B cell (primary cell): ENCODE data around the gene MMS22L. TPM values are rescaled to one million over a fixed set of nuclear protein-coding genes. Genes with fewer than 3 reads are reported as not detected.

Experiments used
- ATAC-seq: fragments of 200-7000 bp; cut with Tn5 transposase; one replicate; pipeline ENCODE4 v1.10.0; 2021; ENCODE audit warnings: low read depth, mild to moderate bottlenecking, moderate number of reproducible peaks, moderate library complexity
- CTCF ChIA-PET: fragments of 350-600 bp; sonication (Branson Sonifier 250); formaldehyde crosslinking; loops from one replicate; lab custom pipeline; 2021; ENCODE audit warnings: antibody characterized with exemption, inconsistent platforms; lab: Charles Lee
- POLR2A ChIA-PET: fragments of 350-600 bp; sonication (Branson Sonifier 250); formaldehyde crosslinking; loops from one replicate; lab custom pipeline; 2021; ENCODE audit warnings: antibody characterized with exemption; lab: Charles Lee
- DNase-seq: peaks from one replicate; pipeline ENCODE4 v3.0.0; 2013
- H2AFZ ChIP-seq: 2 replicates; pipeline ENCODE4 v1.6.1; 2012; ENCODE audit warnings: mild to moderate bottlenecking, low read depth, low read length; ENCODE audit not compliant: insufficient read depth, poor library complexity, severe bottlenecking
- H3K27ac ChIP-seq, 2 donors: 1 replicate in 1 of 2; 2 replicates in 1 of 2; pipeline ENCODE4 v1.5.1; 2012 to 2013; ENCODE audit warnings: low read length in 2 of 2, mild to moderate bottlenecking in 2 of 2, moderate library complexity in 1 of 2
- H3K27me3 ChIP-seq, 4 experiments: fragments of 200-600 bp in 1 of 4; sonication (generic) in 1 of 4; replicated peaks in 1 of 4; 1 replicate in 2 of 4; 2 replicates in 2 of 4; pipeline versions ENCODE4 v1.6.1 to v1.7.0; 2013 to 2016; ENCODE audit warnings: low read length in 3 of 4, mild to moderate bottlenecking in 2 of 4, mixed read lengths in 1 of 4, moderate library complexity in 1 of 4; ENCODE audit not compliant: insufficient read depth in 4 of 4, control insufficient read depth in 3 of 4; ENCODE audit errors: control extremely low read depth in 1 of 4
- H3K36me3 ChIP-seq, 2 experiments: replicated peaks in 1 of 2; 1 replicate in 1 of 2; 2 replicates in 1 of 2; pipeline versions ENCODE4 v1.6.1 to v1.7.1; 2013; ENCODE audit warnings: low read length in 1 of 2; ENCODE audit not compliant: insufficient read depth in 2 of 2, control insufficient read depth in 1 of 2; ENCODE audit errors: control extremely low read depth in 1 of 2, extremely low read depth in 1 of 2
- H3K4me1 ChIP-seq, 2 donors: fragments of 200-600 bp in 1 of 2; sonication (generic) in 1 of 2; 1 replicate in 1 of 2; 2 replicates in 1 of 2; pipeline versions ENCODE4 v1.5.1 to v1.6.1; 2013 to 2017; ENCODE audit warnings: low read length in 2 of 2; ENCODE audit not compliant: control insufficient read depth in 2 of 2, insufficient read depth in 2 of 2
- H3K4me2 ChIP-seq: replicated peaks from 2 replicates; pipeline ENCODE3; 2012; ENCODE audit warnings: mild to moderate bottlenecking, low read depth, low read length; ENCODE audit not compliant: poor library complexity, severe bottlenecking
- H3K4me3 ChIP-seq, 5 experiments: fragments of 200-600 bp in 1 of 5; sonication (generic) in 1 of 5; 1 replicate in 3 of 5; 2 replicates in 2 of 5; pipeline versions ENCODE4 v1.5.1 to v1.7.0; 2011 to 2016; ENCODE audit warnings: low read length in 4 of 5, mild to moderate bottlenecking in 4 of 5, low read depth in 2 of 5, control low read depth in 1 of 5, moderate library complexity in 1 of 5; ENCODE audit not compliant: insufficient read depth in 1 of 5; ENCODE audit errors: control extremely low read depth in 1 of 5, extremely low read depth in 1 of 5
- H3K79me2 ChIP-seq: fragments of 200-600 bp; sonication (generic); one replicate; pipeline ENCODE4 v1.6.0; 2016; ENCODE audit warnings: low read length; ENCODE audit not compliant: control insufficient read depth, insufficient read depth
- H3K9ac ChIP-seq: fragments of 200-600 bp; sonication (generic); 2 replicates; pipeline ENCODE4 v1.6.1; 2017; ENCODE audit warnings: mild to moderate bottlenecking, low read length, moderate library complexity
- H3K9me3 ChIP-seq, 3 donors: one replicate each; pipeline versions ENCODE4 v1.6.1 to v1.7.1; 2013; ENCODE audit warnings: low read length in 2 of 3; ENCODE audit not compliant: control insufficient read depth in 2 of 3, insufficient read depth in 1 of 3; ENCODE audit errors: control extremely low read depth in 1 of 3
- H4K20me1 ChIP-seq: 2 replicates; pipeline ENCODE4 v1.6.0; 2012; ENCODE audit warnings: mild to moderate bottlenecking, low read length; ENCODE audit not compliant: insufficient read depth, control insufficient read depth, poor library complexity, severe bottlenecking
- H3K27ac Mint-ChIP-seq: one replicate; pipeline ENCODE4 v1.8.0; 2021; ENCODE audit warnings: mixed read lengths
- H3K27me3 Mint-ChIP-seq: one replicate; pipeline ENCODE4 v1.8.0; 2021; ENCODE audit warnings: mixed read lengths
- H3K4me1 Mint-ChIP-seq: one replicate; pipeline ENCODE4 v1.8.0; 2021; ENCODE audit warnings: mixed read lengths
- H3K4me3 Mint-ChIP-seq: one replicate; pipeline ENCODE4 v1.8.0; 2021; ENCODE audit warnings: mixed read lengths
- H3K9me3 Mint-ChIP-seq: one replicate; pipeline ENCODE4 v1.8.0; 2022; ENCODE audit warnings: mixed read lengths; ENCODE audit not compliant: insufficient read depth
- EZH2 ChIP-seq: IDR thresholded peaks from 2 replicates; pipeline ENCODE4 v1.6.1; 2012; ENCODE audit warnings: borderline replicate concordance, low read depth, mild to moderate bottlenecking, moderate library complexity, low read length; ENCODE audit not compliant: insufficient read depth, poor library complexity, severe bottlenecking
- WGBS: methylation state at CpG from one replicate; pipeline ENCODE4 v1.1.5; 2013; ENCODE audit warnings: missing lambda C conversion rate; ENCODE audit not compliant: insufficient coverage; 5-methylcytosine and 5-hydroxymethylcytosine counted together
- intact Hi-C: fragments of 100-400 bp; cut with micrococcal nuclease; formaldehyde crosslinking; loops from one replicate; pipeline ENCODE4 v1.10.0; 2022
- polyA plus RNA-seq: library from polyadenylated mRNA; depleted of rRNA; stranded (reverse); fragments of >200 nt; gene quantifications from 2 replicates; pipeline ENCODE4 v1.2.3, GENCODE V29; 2012
- total RNA-seq, 2 donors: library from RNA; stranded (reverse); fragments of 120-200 nt in 1 of 2; gene quantifications; 1 replicate in 1 of 2; 2 replicates in 1 of 2; pipeline versions ENCODE4 v1.2.3 to v1.2.4, GENCODE V29; 2013 to 2022
- TF ChIP-seq, protein P1 (sequence below): fragments of 200-600 bp; IDR thresholded peaks from one replicate; pipeline ENCODE4 v1.8.0; 2022; ENCODE audit warnings: antibody characterized with exemption, mild to moderate bottlenecking

The MMS22L gene
- total and polyA plus RNA-seq, 2 donors (not counting 1 experiment from before 2014, with no cell fraction given), result 3.2 to 20.5 TPM

DNA sequence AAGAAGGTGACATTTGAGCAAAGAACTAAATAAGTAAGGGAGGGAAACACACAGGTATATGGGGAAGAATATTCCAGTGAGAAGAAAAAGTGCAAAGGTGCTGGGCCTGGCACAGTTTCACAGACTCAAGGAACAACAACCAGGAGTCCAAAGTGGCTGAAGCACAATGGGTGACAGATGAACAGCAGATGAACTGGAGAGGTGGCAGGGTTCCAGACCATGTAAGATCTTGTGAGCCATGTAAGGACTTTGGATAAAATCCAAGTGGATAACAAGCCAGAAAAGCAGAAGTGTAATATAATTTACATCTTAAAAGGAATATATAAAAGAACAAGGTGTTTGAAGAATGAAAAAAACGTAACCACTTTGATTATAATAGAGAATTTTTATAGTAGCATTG is 87.9 kb downstream of the MMS22L start:
- Histone ChIP-seq H3K27me3 (no peaks in the 10 kb centered on the region), H2AFZ (no peak overlapping the region), H3K27ac (no peak overlapping the region), H3K4me2 (no peak overlapping the region), H3K9me3 (no peaks in the 10 kb centered on the region), H3K36me3 (no peaks in the 10 kb centered on the region), H3K9ac (no peak overlapping the region), H3K4me3 (no peak overlapping the region), H3K4me1 (no peaks in the 10 kb centered on the region), H4K20me1 (no peaks in the 10 kb centered on the region), H3K79me2 (no peaks in the 10 kb centered on the region)
- H3K27me3 Mint-ChIP-seq, result no peaks in the 10 kb centered on the region
- no peaks in the 10 kb centered on the region for H3K9me3 Mint-ChIP-seq
- no peak overlapping the region for H3K4me3 Mint-ChIP-seq
- TF ChIP-seq EZH2, result no peak
- TF ChIP-seq, protein P1, sequence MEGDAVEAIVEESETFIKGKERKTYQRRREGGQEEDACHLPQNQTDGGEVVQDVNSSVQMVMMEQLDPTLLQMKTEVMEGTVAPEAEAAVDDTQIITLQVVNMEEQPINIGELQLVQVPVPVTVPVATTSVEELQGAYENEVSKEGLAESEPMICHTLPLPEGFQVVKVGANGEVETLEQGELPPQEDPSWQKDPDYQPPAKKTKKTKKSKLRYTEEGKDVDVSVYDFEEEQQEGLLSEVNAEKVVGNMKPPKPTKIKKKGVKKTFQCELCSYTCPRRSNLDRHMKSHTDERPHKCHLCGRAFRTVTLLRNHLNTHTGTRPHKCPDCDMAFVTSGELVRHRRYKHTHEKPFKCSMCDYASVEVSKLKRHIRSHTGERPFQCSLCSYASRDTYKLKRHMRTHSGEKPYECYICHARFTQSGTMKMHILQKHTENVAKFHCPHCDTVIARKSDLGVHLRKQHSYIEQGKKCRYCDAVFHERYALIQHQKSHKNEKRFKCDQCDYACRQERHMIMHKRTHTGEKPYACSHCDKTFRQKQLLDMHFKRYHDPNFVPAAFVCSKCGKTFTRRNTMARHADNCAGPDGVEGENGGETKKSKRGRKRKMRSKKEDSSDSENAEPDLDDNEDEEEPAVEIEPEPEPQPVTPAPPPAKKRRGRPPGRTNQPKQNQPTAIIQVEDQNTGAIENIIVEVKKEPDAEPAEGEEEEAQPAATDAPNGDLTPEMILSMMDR, result no peak
- no peak for ATAC-seq
- CTCF ChIA-PET, result no interaction called here
- WGBS, result no CpG with 5 or more reads among the region's 1 CpG
- H3K27ac Mint-ChIP-seq, result no peak overlapping the region
- no peak for DNase-seq
- intact Hi-C loops, result no loop called here
- H3K4me1 Mint-ChIP-seq, result no peaks in the 10 kb centered on the region
- POLR2A ChIA-PET, result no interaction called here

DNA sequence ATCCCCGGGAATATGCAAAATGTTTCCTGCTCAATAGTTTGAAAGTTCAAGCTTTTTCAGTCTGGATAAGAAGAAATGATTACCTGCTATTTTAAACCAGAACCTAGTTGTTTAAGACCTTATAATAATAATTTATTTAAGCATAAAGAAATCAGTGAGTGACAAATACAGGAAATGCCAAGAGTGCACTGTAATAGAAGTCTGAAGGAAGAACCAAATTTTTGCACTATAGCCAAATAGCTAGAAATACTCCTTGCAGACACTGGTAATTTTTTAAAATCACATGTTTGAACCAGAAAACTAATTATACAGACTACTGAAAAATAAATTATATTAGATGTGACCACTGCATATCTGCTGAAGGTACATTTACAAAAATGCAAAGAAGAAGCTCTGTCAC is 93.2 kb downstream of the MMS22L start:
- Histone ChIP-seq H3K4me3 (no peak overlapping the region), H3K27me3 (no peaks in the 10 kb centered on the region), H3K4me2 (no peak overlapping the region), H3K9ac (no peak overlapping the region), H3K27ac (no peak overlapping the region), H3K9me3 (no peaks in the 10 kb centered on the region), H3K79me2 (no peaks in the 10 kb centered on the region), H2AFZ (no peak overlapping the region), H3K36me3 (no peaks in the 10 kb centered on the region), H3K4me1 (no peaks in the 10 kb centered on the region), H4K20me1 (no peaks in the 10 kb centered on the region)
- TF ChIP-seq, protein P1, result no peak
- no peak for TF ChIP-seq EZH2
- no peaks in the 10 kb centered on the region for H3K9me3 Mint-ChIP-seq
- no peak overlapping the region for H3K27ac Mint-ChIP-seq
- H3K4me3 Mint-ChIP-seq, result no peak overlapping the region
- CTCF ChIA-PET, result interaction anchor here (0.5 to 3.7 kb wide), 6 partner anchors 10 to 1699 kb away, joined by 3 to 26 read pairs (median 4); no protein-coding TSS in a partner anchor
- POLR2A ChIA-PET, result no interaction called here
- no peak for DNase-seq
- H3K4me1 Mint-ChIP-seq, result no peaks in the 10 kb centered on the region
- H3K27me3 Mint-ChIP-seq, result no peaks in the 10 kb centered on the region
- WGBS, result no CpG with 5 or more reads among the region's 1 CpG
- intact Hi-C loops, result no loop called here
- no peak for ATAC-seq
